PC-3 (cell line): Measurements from ENCODE around the gene GLB1L2. TPM values are rescaled to one million over a fixed set of nuclear protein-coding genes. Genes with fewer than 3 reads are reported as not detected.

Experiments used
- ATAC-seq: fragments of 200-7000 bp; cut with Tn5 transposase; 2 replicates; pipeline ENCODE4 v1.9.1; 2020; ENCODE audit warnings: mild to moderate bottlenecking, moderate library complexity
- BruUV-seq: library from RNA; stranded (reverse); fragments of 400-500 nt; replicated peaks from 2 replicates; lab custom pipeline; 2021; lab: Mats Ljungman, UMichigan
- CTCF ChIA-PET: fragments of 300-600 bp; sonication (Branson Sonifier 250); formaldehyde crosslinking; loops from one replicate; lab custom pipeline; 2022; ENCODE audit warnings: antibody characterized with exemption; lab: Charles Lee
- POLR2A ChIA-PET: fragments of 300-600 bp; sonication (Branson Sonifier 250); formaldehyde crosslinking; loops from one replicate; lab custom pipeline; 2022; ENCODE audit warnings: antibody characterized with exemption; ENCODE audit not compliant: unreplicated experiment; lab: Charles Lee
- DNase-seq: peaks from one replicate; pipeline ENCODE4 v3.0.0-alpha.2; 2015
- H2AFZ ChIP-seq: fragments of 300-600 bp; sonication (generic); 2 replicates; pipeline ENCODE4 v1.6.0; 2016; ENCODE audit warnings: antibody characterized with exemption, low read length
- H3F3A ChIP-seq: fragments of 300-600 bp; sonication (generic); one replicate; pipeline ENCODE4 v1.6.0; 2017; ENCODE audit warnings: antibody characterized with exemption, low read length, control low read depth, mild to moderate bottlenecking; ENCODE audit not compliant: unreplicated experiment
- H3K27ac ChIP-seq: fragments of 300-600 bp; sonication (generic); 2 replicates; pipeline ENCODE4 v1.5.1; 2016; ENCODE audit warnings: mild to moderate bottlenecking, low read length
- H3K27me3 ChIP-seq: fragments of 300-600 bp; sonication (generic); 2 replicates; pipeline ENCODE4 v1.6.1; 2016; ENCODE audit warnings: low read length, mixed read lengths
- H3K36me3 ChIP-seq: fragments of 300-600 bp; sonication (generic); 2 replicates; pipeline ENCODE4 v1.6.1; 2016; ENCODE audit warnings: low read depth, mixed run types, low read length, mixed read lengths
- H3K4me1 ChIP-seq: fragments of 300-600 bp; sonication (generic); 2 replicates; pipeline ENCODE4 v1.5.1; 2016; ENCODE audit warnings: low read length; ENCODE audit not compliant: insufficient read depth
- H3K4me2 ChIP-seq: fragments of 300-600 bp; sonication (generic); 2 replicates; pipeline ENCODE4 v1.6.0; 2016; ENCODE audit warnings: low read length
- H3K4me3 ChIP-seq: fragments of 300-600 bp; sonication (generic); 2 replicates; pipeline ENCODE4 v1.5.1; 2016; ENCODE audit warnings: mild to moderate bottlenecking, low read length, mixed read lengths
- H3K79me2 ChIP-seq: fragments of 300-600 bp; sonication (generic); 2 replicates; pipeline ENCODE4 v1.6.1; 2017; ENCODE audit warnings: low read length, mixed read lengths
- H3K9ac ChIP-seq: fragments of 300-600 bp; sonication (generic); 2 replicates; pipeline ENCODE4 v1.6.0; 2016; ENCODE audit warnings: mild to moderate bottlenecking, low read length
- H3K9me2 ChIP-seq: fragments of 300-600 bp; sonication (generic); replicated peaks from 2 replicates; pipeline ENCODE4 v1.6.1; 2016; ENCODE audit warnings: mixed run types, low read length, mixed read lengths
- H3K9me3 ChIP-seq: fragments of 300-600 bp; sonication (generic); 2 replicates; pipeline ENCODE4 v1.6.1; 2016; ENCODE audit warnings: low read length, mixed read lengths
- H4K20me1 ChIP-seq: fragments of 300-600 bp; sonication (generic); 2 replicates; pipeline ENCODE4 v1.6.1; 2016; ENCODE audit warnings: low read length, mixed read lengths
- CTCF ChIP-seq: fragments of 300-600 bp; sonication (generic); conservative IDR thresholded peaks from 2 replicates; pipeline ENCODE4 v1.5.1; 2017; ENCODE audit warnings: antibody characterized with exemption, low read depth, mild to moderate bottlenecking, low read length
- EZH2 ChIP-seq: fragments of 300-600 bp; sonication (generic); IDR thresholded peaks from one replicate; pipeline ENCODE4 v1.6.1; 2017; ENCODE audit warnings: antibody characterized with exemption, mild to moderate bottlenecking, low read length; ENCODE audit not compliant: unreplicated experiment
- EZH2phosphoT487 ChIP-seq: fragments of 300-600 bp; sonication (generic); IDR thresholded peaks from 2 replicates; pipeline ENCODE4 v1.6.1; 2018; ENCODE audit warnings: mild to moderate bottlenecking, antibody characterized with exemption, low read length, borderline replicate concordance
- intact Hi-C: fragments of 100-400 bp; cut with micrococcal nuclease; formaldehyde crosslinking; loops from 2 replicates; pipeline ENCODE4 v1.9.0; 2023
- total RNA-seq: library from RNA; depleted of rRNA; stranded (reverse); fragments of >200 nt; gene quantifications from 2 replicates; pipeline ENCODE4 v1.2.3, GENCODE V29; 2014

Gene GLB1L2
- total RNA-seq, 1 experiment from 2014 or later, result 0.62 TPM

- DNase-seq (no peak), ATAC-seq (no peak)
- Histone ChIP-seq H2AFZ (no peak overlapping the region), H3K9me3 (no peaks in the 10 kb centered on the region), H3K4me2 (no peak overlapping the region), H3K9ac (no peak overlapping the region), H3K4me3 (no peak overlapping the region), H3K4me1 (no peaks in the 10 kb centered on the region), H4K20me1 (no peaks in the 10 kb centered on the region), H3K36me3 (no peaks in the 10 kb centered on the region), H3F3A (no peaks in the 10 kb centered on the region), H3K79me2 (no peaks in the 10 kb centered on the region), H3K27ac (no peak overlapping the region), H3K27me3 (peaks cover 49% of the 10 kb centered on the region), H3K9me2 (no peaks in the 10 kb centered on the region)
- POLR2A ChIA-PET, result no interaction called here
- CTCF ChIA-PET, result no interaction called here
- intact Hi-C loops, result no loop called here
- no peak for TF ChIP-seq EZH2
- no peak for TF ChIP-seq EZH2phosphoT487
- TF ChIP-seq CTCF, result no peak
- BruUV-seq, result no TSS peak
Observed at GRCh38 chr11:134293119-134294113, 38.4 kb upstream of the GLB1L2 start.

DNA sequence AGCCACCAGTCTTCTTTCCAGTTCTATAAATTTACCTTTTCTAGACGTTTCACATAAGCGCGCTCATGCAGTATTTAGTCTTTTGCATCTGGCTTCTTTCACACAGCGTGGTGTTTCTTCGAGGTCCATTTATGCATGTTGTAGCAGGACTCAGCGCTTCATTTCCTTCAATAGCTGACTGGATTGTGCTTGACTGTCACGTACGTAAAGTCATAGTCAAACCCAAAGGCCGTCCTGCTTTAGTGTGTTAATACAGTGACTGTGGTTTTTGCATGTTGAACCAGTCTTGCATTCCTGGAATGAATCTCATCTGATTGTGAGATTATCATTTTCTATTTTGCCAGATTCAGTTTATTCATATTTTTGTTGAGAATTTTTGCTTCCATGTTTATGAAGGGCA lies 37.1 kb upstream of the GLB1L2 start:
- TF ChIP-seq EZH2phosphoT487 (no peak), EZH2 (no peak), CTCF (no peak)
- ATAC-seq (no peak), DNase-seq (no peak)
- ChIA-PET POLR2A (no interaction called here), CTCF (no interaction called here)
- H2AFZ ChIP-seq, result no peak overlapping the region
- H3K4me2 ChIP-seq, result no peak overlapping the region
- H4K20me1 ChIP-seq, result no peaks in the 10 kb centered on the region
- H3K36me3 ChIP-seq, result no peaks in the 10 kb centered on the region
- intact Hi-C loops, result no loop called here
- H3K9me2 ChIP-seq, result no peaks in the 10 kb centered on the region
- peaks cover 57% of the 10 kb centered on the region for H3K27me3 ChIP-seq
- no TSS peak for BruUV-seq
- no peaks in the 10 kb centered on the region for H3K9me3 ChIP-seq
- no peak overlapping the region for H3K4me3 ChIP-seq
- no peaks in the 10 kb centered on the region for H3F3A ChIP-seq
- no peak overlapping the region for H3K9ac ChIP-seq
- no peak overlapping the region for H3K27ac ChIP-seq
- no peaks in the 10 kb centered on the region for H3K79me2 ChIP-seq
- no peaks in the 10 kb centered on the region for H3K4me1 ChIP-seq

DNA sequence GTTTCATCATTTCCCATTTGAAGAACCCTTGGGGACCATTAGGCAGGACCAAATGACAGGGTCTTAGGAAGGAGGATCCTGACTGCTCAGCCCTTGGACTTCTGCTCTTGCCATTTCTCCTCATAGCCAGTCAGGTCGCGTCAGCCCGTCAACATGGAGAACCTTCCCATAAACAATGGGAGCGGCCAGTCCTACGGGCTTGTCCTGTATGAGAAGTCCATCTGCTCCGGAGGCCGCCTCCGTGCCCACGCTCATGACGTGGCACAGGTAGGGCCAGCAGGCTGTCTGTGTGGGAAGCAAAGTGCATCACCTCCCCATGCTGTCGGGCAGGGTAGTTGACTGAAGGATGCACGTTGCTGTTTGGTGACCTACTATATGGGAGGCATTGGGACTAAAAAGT lies 19.6 kb upstream of the GLB1L2 start:
- no peak for ATAC-seq
- TF ChIP-seq EZH2phosphoT487 (no peak), EZH2 (no peak), CTCF (no peak)
- Histone ChIP-seq H3K9me2 (no peaks in the 10 kb centered on the region), H3K4me2 (no peak overlapping the region), H3K4me3 (no peak overlapping the region), H3K9ac (no peak overlapping the region), H3K36me3 (no peaks in the 10 kb centered on the region), H3K27me3 (peaks cover 70% of the 10 kb centered on the region), H3K79me2 (no peaks in the 10 kb centered on the region), H3F3A (no peaks in the 10 kb centered on the region), H3K9me3 (peaks cover 10% of the 10 kb centered on the region; the same call in 1 of the 2 replicates), H3K27ac (no peak overlapping the region), H3K4me1 (no peaks in the 10 kb centered on the region), H4K20me1 (no peaks in the 10 kb centered on the region), H2AFZ (no peak overlapping the region)
- DNase-seq, result no peak
- CTCF ChIA-PET, result no interaction called here
- POLR2A ChIA-PET, result no interaction called here
- intact Hi-C loops, result no loop called here
- no TSS peak for BruUV-seq
